Uterus (tissue), 4 donors: ENCODE data around the gene EFEMP1. TPM values are rescaled to one million over a fixed set of nuclear protein-coding genes. Genes with fewer than 3 reads are reported as not detected.
A peak's percentile ranks its signal among the peaks of the same experiment; 100 is the strongest.

ENCODE experiments used
- DNase-seq, 2 donors: peaks; one replicate each; pipeline ENCODE4 v3.0.0-alpha.2; 2019 to 2020
- H3K27ac ChIP-seq, 2 donors: fragments of 200-600 bp; sonication (generic); 1 replicate in 1 of 2; 2 replicates in 1 of 2; pipeline ENCODE4 v1.5.1; 2016 to 2018
- H3K27me3 ChIP-seq, 2 donors: fragments of 200-600 bp; sonication (generic); one replicate each; pipeline ENCODE4 v1.5.1; 2018 to 2019; ENCODE audit warnings: control low read depth in 1 of 2
- H3K36me3 ChIP-seq, 2 donors: fragments of 200-600 bp; sonication (generic); one replicate each; pipeline ENCODE4 v1.5.1; 2019; ENCODE audit warnings: control low read depth in 1 of 2
- H3K4me1 ChIP-seq, 2 donors: fragments of 200-600 bp; sonication (generic); one replicate each; pipeline ENCODE4 v1.5.1; 2018 to 2019; ENCODE audit warnings: control low read depth in 1 of 2
- H3K4me3 ChIP-seq, 2 donors: fragments of 200-600 bp; sonication (generic); 1 replicate in 1 of 2; 2 replicates in 1 of 2; pipeline ENCODE4 v1.5.1; 2018 to 2019; ENCODE audit warnings: mild to moderate bottlenecking in 1 of 2
- H3K9me3 ChIP-seq, 2 donors: fragments of 200-600 bp; sonication (generic); one replicate each; pipeline ENCODE4 v1.5.1; 2019; ENCODE audit warnings: control low read depth in 1 of 2
- CTCF ChIP-seq, 4 experiments: fragments of 200-600 bp in 2 of 4; fragments of 450-650 bp in 2 of 4; sonication (generic) in 2 of 4; IDR thresholded peaks; one replicate each; pipeline ENCODE4 v1.5.1; 2016 to 2019; ENCODE audit warnings: antibody characterized with exemption in 4 of 4, mild to moderate bottlenecking in 2 of 4, moderate library complexity in 1 of 4
- POLR2A ChIP-seq, 2 donors: fragments of 450-650 bp; IDR thresholded peaks; one replicate each; pipeline ENCODE4 v1.6.1; 2016; ENCODE audit warnings: antibody characterized with exemption in 2 of 2, mild to moderate bottlenecking in 1 of 2, moderate library complexity in 1 of 2
- intact Hi-C: fragments of 100-400 bp; cut with DNase I; formaldehyde crosslinking; loops from one replicate; pipeline ENCODE4 v1.15.1; 2023; ENCODE audit warnings: low total_unique reads
- total RNA-seq, 4 donors: library from RNA; depleted of rRNA in 3 of 4; stranded (reverse); fragments of >200 nt in 3 of 4; gene quantifications; one replicate each; pipeline versions ENCODE4 v1.1.0 to v1.2.4, GENCODE V29; 2014 to 2023
- donor health status: DM: yes; HTN: yes; CAD: no.

EFEMP1 gene
- total RNA-seq, 4 donors from 2014 or later, result 57.0 to 513 (median 250) TPM

GRCh38 chr2:55846426-55846825, 77.2 kb downstream of the EFEMP1 start:
- no peak overlapping the region for H3K4me3 ChIP-seq
- DNase-seq, result no peak
- intact Hi-C loops, result no loop called here

GRCh38 chr2:55844986-55845385, 78.6 kb downstream of the EFEMP1 start:
- Histone ChIP-seq H3K4me1 (no peaks in the 10 kb centered on the region), H3K9me3 (no peaks in the 10 kb centered on the region), H3K4me3 (no peak overlapping the region), H3K27me3 (no peaks in the 10 kb centered on the region), H3K36me3 (no peaks in the 10 kb centered on the region), H3K27ac (no peak overlapping the region)
- intact Hi-C loops, result no loop called here
- no peak for TF ChIP-seq CTCF (IDR thresholded peaks at IDR 0.05)
- no peak for TF ChIP-seq POLR2A (IDR thresholded peaks at IDR 0.05)
- DNase-seq, result no peak

More at GRCh38 chr2:55846426-55846825, 77.2 kb downstream of the EFEMP1 start:
- Histone ChIP-seq H3K27me3 (no peaks in the 10 kb centered on the region), H3K9me3 (no peaks in the 10 kb centered on the region), H3K27ac (no peak overlapping the region), H3K4me1 (no peaks in the 10 kb centered on the region), H3K36me3 (no peaks in the 10 kb centered on the region)
- TF ChIP-seq CTCF (IDR thresholded peaks at IDR 0.05), result no peak
- no peak for TF ChIP-seq POLR2A (IDR thresholded peaks at IDR 0.05)

GRCh38 chr2:55843994-55844345, 79.6 kb downstream of the EFEMP1 start:
- H3K4me3 ChIP-seq, result no peak overlapping the region
- intact Hi-C loops, result no loop called here

GRCh38 chr2:55843096-55843993, 80.2 kb downstream of the EFEMP1 start:
- Histone ChIP-seq H3K4me1 (no peaks in the 10 kb centered on the region), H3K36me3 (no peaks in the 10 kb centered on the region), H3K27me3 (no peaks in the 10 kb centered on the region), H3K4me3 (no peak overlapping the region), H3K27ac (peak overlapping the region; percentile 11 to 23), H3K9me3 (no peaks in the 10 kb centered on the region)
- TF ChIP-seq POLR2A (IDR thresholded peaks at IDR 0.05), result no peak
- TF ChIP-seq CTCF (IDR thresholded peaks at IDR 0.05), result no peak
- intact Hi-C loops, result no loop called here
- peak in 1 of 2 donors; percentile 28 for DNase-seq

More at GRCh38 chr2:55843994-55844345, 79.6 kb downstream of the EFEMP1 start:
- Histone ChIP-seq H3K36me3 (no peaks in the 10 kb centered on the region), H3K9me3 (no peaks in the 10 kb centered on the region), H3K27me3 (no peaks in the 10 kb centered on the region), H3K27ac (peak overlapping the region in 1 of 2 donors; percentile 23), H3K4me1 (no peaks in the 10 kb centered on the region)
- TF ChIP-seq POLR2A (IDR thresholded peaks at IDR 0.05) (no peak), CTCF (IDR thresholded peaks at IDR 0.05) (no peak)
- DNase-seq, result no peak

- H3K4me3 ChIP-seq, result no peak overlapping the region
- no peak for TF ChIP-seq CTCF (IDR thresholded peaks at IDR 0.05)
- no peak for TF ChIP-seq POLR2A (IDR thresholded peaks at IDR 0.05)
- intact Hi-C loops, result no loop called here
- no peaks in the 10 kb centered on the region for H3K27me3 ChIP-seq
- no peaks in the 10 kb centered on the region for H3K4me1 ChIP-seq
- DNase-seq, result no peak
- no peaks in the 10 kb centered on the region for H3K9me3 ChIP-seq
- no peaks in the 10 kb centered on the region for H3K36me3 ChIP-seq
- H3K27ac ChIP-seq, result no peak overlapping the region
Observed at GRCh38 chr2:55842046-55842445, 81.5 kb downstream of the EFEMP1 start.
